Astrocyte (in vitro differentiated cells and primary cell): ENCODE measurements around the gene MBP. TPM values are rescaled to one million over a fixed set of nuclear protein-coding genes. Genes with fewer than 3 reads are reported as not detected.

Source experiments
- DNase-seq: peaks from one replicate; pipeline ENCODE4 v3.0.0-alpha.2; 2010; ENCODE audit warnings: low read depth
- FAIRE-seq: peaks from 2 replicates; lab custom pipeline; 2011; peaks lifted over from hg19 to GRCh38; lab: Jason Lieb, UNC
- H2AFZ ChIP-seq: 2 replicates; pipeline ENCODE4 v1.6.0; 2012; ENCODE audit warnings: low read depth, low read length, inconsistent platforms
- H3K27ac ChIP-seq: 2 replicates; pipeline ENCODE4 v1.5.1; 2011; ENCODE audit warnings: low read depth, low read length, inconsistent platforms
- H3K27me3 ChIP-seq: 2 replicates; pipeline ENCODE4 v1.6.0; 2011; ENCODE audit warnings: low read length, inconsistent platforms; ENCODE audit not compliant: insufficient read depth
- H3K36me3 ChIP-seq: 2 replicates; pipeline ENCODE4 v1.5.1; 2011; ENCODE audit warnings: low read length, inconsistent platforms; ENCODE audit not compliant: insufficient read depth
- H3K4me1 ChIP-seq: 2 replicates; pipeline ENCODE4 v1.5.1; 2011; ENCODE audit warnings: low read length, inconsistent platforms; ENCODE audit not compliant: insufficient read depth
- H3K4me2 ChIP-seq: 2 replicates; pipeline ENCODE4 v1.6.0; 2012; ENCODE audit warnings: low read length, inconsistent platforms
- H3K4me3 ChIP-seq: 2 replicates; pipeline ENCODE4 v1.5.1; 2011; ENCODE audit warnings: low read depth, mild to moderate bottlenecking, low read length, inconsistent platforms; ENCODE audit not compliant: insufficient read depth
- H3K79me2 ChIP-seq: 2 replicates; pipeline ENCODE4 v1.6.0; 2012; ENCODE audit warnings: mild to moderate bottlenecking, low read length, inconsistent platforms; ENCODE audit not compliant: insufficient read depth
- H3K9ac ChIP-seq: 2 replicates; pipeline ENCODE4 v1.6.0; 2012; ENCODE audit warnings: mild to moderate bottlenecking, low read length, inconsistent platforms
- H3K9me3 ChIP-seq: 2 replicates; pipeline ENCODE4 v1.5.1; 2012; ENCODE audit warnings: low read depth, mild to moderate bottlenecking, low read length, inconsistent platforms; ENCODE audit not compliant: insufficient read depth
- H4K20me1 ChIP-seq: 2 replicates; pipeline ENCODE4 v1.6.0; 2012; ENCODE audit warnings: low read length, inconsistent platforms; ENCODE audit not compliant: insufficient read depth
- H3K27ac Mint-ChIP-seq: one replicate; pipeline ENCODE4 v1.8.0; 2021; ENCODE audit warnings: mild to moderate bottlenecking, mixed read lengths; ENCODE audit not compliant: unreplicated experiment
- H3K27me3 Mint-ChIP-seq: one replicate; pipeline ENCODE4 v1.8.0; 2021; ENCODE audit warnings: low read depth, mixed read lengths; ENCODE audit not compliant: unreplicated experiment
- H3K36me3 Mint-ChIP-seq: one replicate; pipeline ENCODE4 v1.8.0; 2021; ENCODE audit warnings: low read depth, mixed read lengths; ENCODE audit not compliant: unreplicated experiment
- H3K4me1 Mint-ChIP-seq: one replicate; pipeline ENCODE4 v1.8.0; 2021; ENCODE audit warnings: low read depth, mixed read lengths; ENCODE audit not compliant: unreplicated experiment
- H3K4me3 Mint-ChIP-seq: one replicate; pipeline ENCODE4 v1.8.0; 2021; ENCODE audit warnings: mild to moderate bottlenecking, moderate library complexity, mixed read lengths; ENCODE audit not compliant: unreplicated experiment
- H3K9me3 Mint-ChIP-seq: one replicate; pipeline ENCODE4 v1.8.0; 2021; ENCODE audit warnings: mild to moderate bottlenecking, mixed read lengths; ENCODE audit not compliant: unreplicated experiment
- CTCF ChIP-seq: IDR thresholded peaks from 2 replicates; pipeline ENCODE4 v1.5.1; 2011; ENCODE audit warnings: low read depth, mild to moderate bottlenecking, inconsistent platforms, low read length, moderate library complexity; ENCODE audit not compliant: insufficient read depth
- EZH2 ChIP-seq: IDR thresholded peaks from 2 replicates; pipeline ENCODE4 v1.6.1; 2012; ENCODE audit warnings: mild to moderate bottlenecking, low read length, inconsistent platforms; ENCODE audit not compliant: insufficient read depth
- total RNA-seq: library from RNA; stranded (reverse); gene quantifications from 2 replicates; pipeline ENCODE4 v1.2.1, GENCODE V29; 2021

The MBP gene
- total RNA-seq, 1 donor from 2014 or later, result 11.4 TPM

DNA sequence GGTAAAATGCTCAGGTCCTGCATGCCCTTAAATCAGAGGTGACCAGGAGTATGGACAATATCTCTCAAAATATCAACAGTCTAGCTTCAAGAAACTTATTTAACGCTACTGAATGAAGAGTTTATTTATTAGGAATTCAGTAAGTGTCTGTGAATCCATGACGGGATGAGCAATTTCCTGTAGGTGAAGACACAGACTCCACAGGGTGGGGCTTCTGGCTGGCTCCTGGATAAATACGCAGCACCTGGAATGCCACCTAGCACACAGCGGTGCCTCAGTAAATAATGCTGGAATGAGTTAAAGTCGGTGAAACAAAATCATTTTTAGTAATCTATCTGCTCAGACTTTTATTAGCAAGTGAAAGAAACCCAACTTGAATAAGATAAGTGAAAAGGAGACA lies 29.4 kb upstream of the MBP start:
- no peak overlapping the region for H3K4me2 ChIP-seq
- Mint-ChIP-seq H3K4me3 (no peak overlapping the region), H3K36me3 (no peaks in the 10 kb centered on the region), H3K27ac (no peak overlapping the region), H3K4me1 (peaks cover 22% of the 10 kb centered on the region), H3K27me3 (peaks cover 11% of the 10 kb centered on the region), H3K9me3 (no peaks in the 10 kb centered on the region)
- no peak for TF ChIP-seq CTCF
- no peak for TF ChIP-seq EZH2
- H3K9ac ChIP-seq, result no peak overlapping the region
- no peaks in the 10 kb centered on the region for H3K36me3 ChIP-seq
- H3K4me1 ChIP-seq, result peaks cover 5% of the 10 kb centered on the region
- H2AFZ ChIP-seq, result no peak overlapping the region
- FAIRE-seq (no peak), DNase-seq (no peak)
- no peak overlapping the region for H3K27ac ChIP-seq
- no peaks in the 10 kb centered on the region for H3K27me3 ChIP-seq
- no peak overlapping the region for H3K4me3 ChIP-seq
- H4K20me1 ChIP-seq, result no peaks in the 10 kb centered on the region
- H3K79me2 ChIP-seq, result no peaks in the 10 kb centered on the region
- H3K9me3 ChIP-seq, result no peaks in the 10 kb centered on the region

GRCh38 chr18:77161383-77161782 lies 28.8 kb upstream of the MBP start:
- Mint-ChIP-seq H3K9me3 (no peaks in the 10 kb centered on the region), H3K36me3 (no peaks in the 10 kb centered on the region), H3K27ac (no peak overlapping the region), H3K4me1 (peaks cover 22% of the 10 kb centered on the region), H3K4me3 (no peak overlapping the region), H3K27me3 (peaks cover 11% of the 10 kb centered on the region)
- Histone ChIP-seq H3K4me1 (no peaks in the 10 kb centered on the region), H3K4me2 (no peak overlapping the region), H3K9me3 (no peaks in the 10 kb centered on the region), H4K20me1 (no peaks in the 10 kb centered on the region), H3K36me3 (no peaks in the 10 kb centered on the region), H3K9ac (no peak overlapping the region), H3K79me2 (no peaks in the 10 kb centered on the region), H3K4me3 (no peak overlapping the region), H3K27ac (no peak overlapping the region), H2AFZ (no peak overlapping the region), H3K27me3 (no peaks in the 10 kb centered on the region)
- TF ChIP-seq CTCF (no peak), EZH2 (no peak)
- DNase-seq (no peak), FAIRE-seq (no peak)

DNA sequence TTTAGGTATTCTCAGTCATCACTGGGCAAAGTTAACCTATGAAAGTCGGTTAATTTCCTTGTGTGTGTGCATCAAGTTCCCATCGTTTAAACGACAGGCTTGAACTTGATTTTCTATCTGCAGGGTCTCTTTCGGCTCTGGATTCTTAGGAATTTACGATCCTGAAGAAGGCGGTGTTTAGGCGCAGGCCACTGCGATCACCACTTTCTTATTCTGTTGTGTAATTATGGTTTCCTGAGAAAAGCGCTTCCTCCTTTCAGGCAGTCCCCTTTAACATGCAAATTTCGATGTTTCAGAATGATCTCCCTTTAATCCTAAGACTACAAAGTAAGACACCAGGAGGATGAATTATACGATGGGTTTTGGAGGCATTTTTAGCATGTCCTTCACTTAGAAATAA lies 27.9 kb upstream of the MBP start:
- H3K4me3 ChIP-seq, result no peak overlapping the region
- H3K27me3 Mint-ChIP-seq, result peaks cover 3% of the 10 kb centered on the region
- no peak overlapping the region for H3K4me3 Mint-ChIP-seq
- H3K9me3 ChIP-seq, result no peaks in the 10 kb centered on the region
- TF ChIP-seq EZH2, result no peak
- H3K9me3 Mint-ChIP-seq, result no peaks in the 10 kb centered on the region
- H3K4me1 Mint-ChIP-seq, result peaks cover 17% of the 10 kb centered on the region
- H2AFZ ChIP-seq, result peak overlapping the region; percentile 3
- H3K27ac Mint-ChIP-seq, result no peak overlapping the region
- no peak for DNase-seq
- no peaks in the 10 kb centered on the region for H4K20me1 ChIP-seq
- no peaks in the 10 kb centered on the region for H3K36me3 ChIP-seq
- H3K27ac ChIP-seq, result no peak overlapping the region
- FAIRE-seq, result no peak
- no peaks in the 10 kb centered on the region for H3K27me3 ChIP-seq
- H3K9ac ChIP-seq, result no peak overlapping the region
- H3K36me3 Mint-ChIP-seq, result no peaks in the 10 kb centered on the region
- H3K79me2 ChIP-seq, result no peaks in the 10 kb centered on the region
- no peaks in the 10 kb centered on the region for H3K4me1 ChIP-seq
- no peak overlapping the region for H3K4me2 ChIP-seq
